ENCODE measurements around the gene SUV39H2.
A peak's percentile ranks its signal among the peaks of the same experiment; 100 is the strongest.
"Not testable (repeated sequence)": the region's sequence is repeated elsewhere in the genome, so short reads cannot be mapped to it uniquely, and the experiment has no call there.

SUV39H2 gene

DNA sequence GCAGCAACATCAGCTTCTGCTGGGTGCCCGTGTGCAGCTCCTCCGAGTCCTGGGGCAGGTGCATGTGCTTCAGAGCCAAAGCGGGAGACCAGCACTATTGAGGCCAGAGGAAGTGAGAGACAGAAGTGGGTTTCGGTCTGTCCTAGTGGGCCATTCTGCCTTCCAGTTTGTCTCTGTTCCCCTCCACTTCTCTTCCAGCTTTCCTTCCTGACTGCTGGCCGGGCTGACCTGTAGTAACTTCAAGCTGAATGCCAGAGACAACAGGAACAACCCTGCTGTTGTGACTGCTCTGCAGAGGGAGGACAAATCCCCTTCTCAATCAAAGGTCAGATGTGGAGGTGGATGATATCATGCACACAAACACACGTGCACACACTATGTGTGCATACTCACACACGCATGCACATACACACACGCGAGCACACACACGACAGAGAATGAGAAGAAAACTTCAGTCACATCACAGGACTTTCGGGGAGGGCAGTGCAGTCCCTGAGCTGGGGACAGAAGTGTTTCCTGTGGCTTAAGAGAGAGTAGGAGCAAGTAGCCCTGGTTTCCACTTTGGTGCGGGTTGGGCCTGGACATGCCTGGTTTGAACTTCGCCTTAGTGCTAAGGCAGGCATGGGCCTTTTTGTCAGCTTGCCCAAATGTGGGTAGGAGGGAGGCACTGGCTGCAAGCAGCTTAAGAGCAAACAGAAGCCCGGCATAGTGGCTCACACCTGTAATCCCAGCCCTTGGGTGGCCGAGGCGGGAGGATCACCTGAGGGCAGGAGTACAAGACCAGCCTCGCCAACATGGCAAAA, 63.7 kb downstream of the SUV39H2 start:
- DNase-seq: not testable (repeated sequence)

DNA sequence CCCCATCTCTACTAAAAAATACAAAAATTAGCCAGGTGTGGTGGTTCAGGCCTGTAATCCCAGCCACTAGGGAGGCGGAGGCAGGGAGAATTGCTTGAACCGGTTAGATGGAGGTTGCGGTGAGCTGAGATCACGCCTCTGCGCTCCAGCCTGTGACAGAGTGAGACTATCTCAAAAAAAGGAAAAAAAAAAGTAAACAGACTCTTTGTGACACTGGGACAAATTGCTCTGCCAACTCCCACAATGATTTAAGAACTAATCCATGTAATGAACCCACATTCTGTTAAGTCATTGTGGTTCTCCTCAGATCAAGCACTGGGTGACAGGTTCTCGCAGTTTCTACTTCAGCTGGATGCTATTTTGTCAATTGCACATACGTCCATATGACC, 64.3 kb downstream of the SUV39H2 start:
- DNase-seq: not testable (repeated sequence)

DNA sequence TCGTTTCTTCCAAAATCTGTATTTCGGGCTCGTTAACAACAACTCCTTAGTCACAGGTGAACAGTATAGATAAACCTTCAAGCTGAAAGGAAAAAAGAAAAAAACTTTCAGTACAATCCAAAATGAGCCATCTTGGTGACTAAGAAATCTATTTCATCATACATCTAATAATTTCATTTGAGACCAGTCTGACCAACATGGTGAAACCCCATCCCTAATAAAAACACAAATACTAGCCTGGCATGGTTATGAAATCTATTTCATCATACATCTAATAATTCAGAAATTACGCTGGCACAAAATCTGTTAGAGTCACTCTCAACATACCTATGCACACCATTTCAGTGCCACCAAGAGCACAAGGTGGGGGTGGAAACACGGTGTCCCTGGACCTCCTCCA, 66.4 kb downstream of the SUV39H2 start:
- no peak for DNase-seq

DNA sequence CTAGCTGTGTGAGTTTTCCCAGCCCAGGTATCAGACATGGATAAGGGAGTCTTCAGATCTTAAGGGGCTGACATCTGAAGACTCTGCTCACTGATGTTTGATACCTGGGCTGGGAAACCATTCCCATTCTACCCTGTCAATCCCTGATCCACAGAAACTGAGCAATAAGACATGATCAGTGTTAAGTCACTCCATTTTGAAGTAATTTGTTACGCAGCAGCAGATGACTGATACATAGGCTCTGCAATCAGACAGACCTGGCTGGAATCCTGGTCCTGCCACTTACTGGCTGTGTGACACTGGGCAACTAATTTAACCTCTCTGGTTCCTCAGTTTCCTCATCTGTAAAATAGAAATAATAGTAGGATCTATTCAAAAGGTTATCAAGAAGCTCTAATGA, 68.6 kb downstream of the SUV39H2 start:
- DNase-seq: no peak

DNA sequence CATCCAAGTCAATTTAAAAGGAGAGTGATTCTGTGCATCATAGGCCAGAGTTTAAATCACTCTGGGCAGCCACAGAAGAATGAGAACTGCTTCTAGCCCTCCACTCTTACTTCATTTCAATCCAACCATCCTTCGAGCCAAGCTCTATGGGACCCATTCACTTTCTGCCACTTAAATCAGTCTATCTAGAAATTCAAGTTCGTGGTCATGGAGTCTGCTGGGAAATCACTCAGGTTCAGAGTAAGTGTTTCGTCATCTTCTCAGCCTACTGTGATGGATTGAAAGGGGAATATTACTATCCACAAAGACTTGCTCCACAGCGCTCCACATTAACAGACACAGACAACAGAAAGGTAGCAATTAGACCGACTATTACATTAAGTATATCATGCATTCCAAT, 70.6 kb downstream of the SUV39H2 start:
- DNase-seq: no peak

DNA sequence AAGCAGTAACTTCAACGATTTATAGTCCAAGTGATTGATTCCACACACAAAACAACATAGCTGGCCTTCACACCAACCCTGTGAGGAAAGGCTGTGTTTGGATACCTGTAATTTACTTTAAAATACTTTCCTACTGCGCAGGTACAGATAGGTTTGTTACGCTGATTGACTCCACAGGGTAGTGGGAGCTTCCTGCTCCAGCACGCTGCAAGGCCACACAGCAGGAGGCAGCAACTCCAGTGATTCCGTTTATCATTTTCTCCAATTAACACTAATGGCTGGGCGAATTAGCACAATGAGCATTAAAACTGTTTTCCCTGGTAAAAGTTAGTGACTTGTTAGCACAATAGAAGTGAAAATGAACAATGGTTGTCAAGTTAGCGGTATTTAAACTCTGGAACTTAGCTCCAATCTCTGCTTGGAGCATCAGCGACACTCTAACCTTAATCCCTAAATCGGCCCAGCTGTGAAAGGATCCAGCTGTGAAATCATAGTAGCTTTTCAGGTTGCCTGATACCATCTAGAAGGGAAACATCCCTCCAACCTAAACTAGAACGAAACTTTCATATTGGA, 74.3 kb downstream of the SUV39H2 start:
- no peak for DNase-seq

DNA sequence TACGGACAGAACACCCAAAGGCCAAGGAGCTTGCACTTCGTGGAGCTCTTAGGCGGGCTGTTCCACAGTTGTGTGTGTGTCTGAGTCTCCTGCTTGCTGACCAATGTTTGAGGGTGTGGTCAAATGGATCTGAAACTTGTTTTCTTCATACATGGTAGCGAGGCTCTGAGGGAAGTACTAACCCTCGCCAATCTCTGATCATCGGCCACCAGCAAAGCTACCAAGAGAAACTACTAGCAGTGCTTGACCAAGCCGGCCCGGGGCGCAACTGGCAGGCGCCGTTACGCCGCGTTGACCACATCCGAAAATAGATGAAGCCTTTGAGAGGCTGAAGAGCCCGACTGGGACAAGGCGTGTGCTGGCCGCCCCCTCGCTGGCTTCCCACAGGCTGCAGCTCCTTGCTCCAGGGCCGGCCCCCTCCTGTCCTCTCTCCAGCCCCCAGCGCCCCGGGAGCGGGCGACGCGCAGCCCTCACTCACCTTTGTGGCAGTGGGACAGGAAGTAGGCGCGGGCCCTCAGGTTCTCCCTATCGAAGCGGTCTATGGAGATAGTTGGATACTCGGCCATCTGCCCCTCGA, 74.8 kb downstream of the SUV39H2 start:
- DNase-seq: peak; percentile 49
